H9 (cell line): ENCODE results near the gene EXOC2. TPM values are rescaled to one million over a fixed set of nuclear protein-coding genes. Genes with fewer than 3 reads are reported as not detected.

ENCODE experiments used
- DNase-seq: peaks from one replicate; pipeline ENCODE4 v3.0.0-alpha.2; 2017
- H2AFZ ChIP-seq: one replicate; pipeline ENCODE4 v1.6.1; 2013; ENCODE audit warnings: mild to moderate bottlenecking, low read length, control low read depth, moderate library complexity
- H2AK5ac ChIP-seq: 2 replicates; pipeline ENCODE4 v1.6.1; 2013; ENCODE audit warnings: low read length, control low read depth, mixed read lengths; ENCODE audit not compliant: insufficient read length
- H2BK120ac ChIP-seq: one replicate; pipeline ENCODE4 v1.6.1; 2013; ENCODE audit warnings: low read depth, mild to moderate bottlenecking, low read length, control low read depth, inconsistent platforms; ENCODE audit not compliant: poor library complexity, severe bottlenecking
- H2BK12ac ChIP-seq: 2 replicates; pipeline ENCODE4 v1.6.1; 2013; ENCODE audit warnings: low read length, control low read depth, mixed read lengths, low read depth; ENCODE audit not compliant: insufficient read length
- H2BK15ac ChIP-seq: 2 replicates; pipeline ENCODE4 v1.6.1; 2013; ENCODE audit warnings: low read depth, low read length, control low read depth
- H2BK20ac ChIP-seq: one replicate; pipeline ENCODE4 v1.6.1; 2013; ENCODE audit warnings: low read depth, mild to moderate bottlenecking, low read length, control low read depth, inconsistent platforms; ENCODE audit not compliant: poor library complexity, severe bottlenecking
- H2BK5ac ChIP-seq: 2 replicates; pipeline ENCODE4 v1.6.1; 2013; ENCODE audit warnings: low read length, control low read depth, mixed read lengths; ENCODE audit not compliant: insufficient read length
- H3K14ac ChIP-seq: 2 replicates; pipeline ENCODE4 v1.6.1; 2013; ENCODE audit warnings: low read length, control low read depth; ENCODE audit not compliant: insufficient read depth
- H3K18ac ChIP-seq: 2 replicates; pipeline ENCODE4 v1.6.1; 2013; ENCODE audit warnings: low read depth, mild to moderate bottlenecking, mixed read lengths, low read length, control low read depth; ENCODE audit not compliant: insufficient read length
- H3K23ac ChIP-seq: 2 replicates; pipeline ENCODE4 v1.6.1; 2013; ENCODE audit warnings: low read length, control low read depth, mixed read lengths, low read depth; ENCODE audit not compliant: insufficient read length
- H3K23me2 ChIP-seq: 2 replicates; pipeline ENCODE4 v1.6.1; 2013; ENCODE audit warnings: low read depth, mild to moderate bottlenecking, mixed read lengths, low read length, control low read depth; ENCODE audit not compliant: insufficient read length, poor library complexity, severe bottlenecking
- H3K27ac ChIP-seq: 2 replicates; pipeline ENCODE4 v1.5.1; 2013; ENCODE audit warnings: low read length, control low read depth, mixed read lengths, low read depth; ENCODE audit not compliant: insufficient read length
- H3K27me3 ChIP-seq: 2 replicates; pipeline ENCODE4 v1.6.1; 2013; ENCODE audit warnings: low read length, control low read depth, inconsistent platforms; ENCODE audit not compliant: insufficient read depth
- H3K4ac ChIP-seq: 2 replicates; pipeline ENCODE4 v1.6.1; 2013; ENCODE audit warnings: low read depth, mild to moderate bottlenecking, control low read depth, inconsistent platforms, low read length, moderate library complexity
- H3K4me1 ChIP-seq: 2 replicates; pipeline ENCODE4 v1.6.1; 2013; ENCODE audit warnings: low read length, control low read depth, inconsistent platforms; ENCODE audit not compliant: insufficient read depth
- H3K4me2 ChIP-seq: 2 replicates; pipeline ENCODE4 v1.6.1; 2013; ENCODE audit warnings: low read length, control low read depth, mixed read lengths; ENCODE audit not compliant: insufficient read length, insufficient read depth
- H3K56ac ChIP-seq: 2 replicates; pipeline ENCODE4 v1.6.1; 2013; ENCODE audit warnings: low read depth, mild to moderate bottlenecking, mixed read lengths, low read length, control low read depth; ENCODE audit not compliant: insufficient read length
- H3K79me1 ChIP-seq: 2 replicates; pipeline ENCODE4 v1.6.1; 2013; ENCODE audit warnings: low read depth, mild to moderate bottlenecking, moderate library complexity, low read length, control low read depth, inconsistent platforms; ENCODE audit not compliant: insufficient read depth, poor library complexity, severe bottlenecking
- H3K79me2 ChIP-seq: 2 replicates; pipeline ENCODE4 v1.6.1; 2013; ENCODE audit warnings: low read length, control low read depth, inconsistent platforms; ENCODE audit not compliant: insufficient read depth
- H3K9ac ChIP-seq: 2 replicates; pipeline ENCODE4 v1.6.1; 2013; ENCODE audit warnings: low read length, control low read depth, mixed read lengths; ENCODE audit not compliant: insufficient read length; ENCODE audit errors: extremely low read depth
- H3K9me3 ChIP-seq: one replicate; pipeline ENCODE4 v1.6.1; 2013; ENCODE audit warnings: low read depth, low read length, inconsistent platforms; ENCODE audit not compliant: control insufficient read depth
- H3T11ph ChIP-seq: one replicate; pipeline ENCODE4 v1.6.1; 2013; ENCODE audit warnings: mild to moderate bottlenecking, low read length, control low read depth, inconsistent platforms
- H4K20me1 ChIP-seq: one replicate; pipeline ENCODE4 v1.6.1; 2013; ENCODE audit not compliant: control insufficient read depth, insufficient read length, insufficient read depth
- H4K5ac ChIP-seq: 2 replicates; pipeline ENCODE4 v1.6.1; 2013; ENCODE audit warnings: low read depth, mild to moderate bottlenecking, mixed read lengths, low read length, control low read depth; ENCODE audit not compliant: insufficient read length
- H4K8ac ChIP-seq: replicated peaks from 2 replicates; pipeline ENCODE4 v1.6.1; 2013; ENCODE audit warnings: low read length, control low read depth, mixed read lengths, low read depth; ENCODE audit not compliant: insufficient read length
- H4K91ac ChIP-seq: 2 replicates; pipeline ENCODE4 v1.6.1; 2013; ENCODE audit warnings: low read depth, mild to moderate bottlenecking, moderate library complexity, mixed read lengths, low read length, control low read depth; ENCODE audit not compliant: insufficient read length
- H3K27ac Mint-ChIP-seq, 3 experiments: 2 replicates in 2 of 3; 3 replicates in 1 of 3; pipeline ENCODE4 v1.8.0; 2020 to 2021; ENCODE audit warnings: mixed read lengths in 3 of 3, mild to moderate bottlenecking in 1 of 3, moderate library complexity in 1 of 3
- H3K27me3 Mint-ChIP-seq: 2 replicates; pipeline ENCODE4 v1.8.0; 2021; ENCODE audit warnings: low read depth, mild to moderate bottlenecking, moderate library complexity, mixed read lengths
- H3K36me3 Mint-ChIP-seq, 3 experiments: 2 replicates in 2 of 3; 3 replicates in 1 of 3; pipeline ENCODE4 v1.8.0; 2020 to 2021; ENCODE audit warnings: low read depth in 3 of 3, mixed read lengths in 3 of 3; ENCODE audit not compliant: insufficient read depth in 1 of 3
- H3K4me1 Mint-ChIP-seq, 2 experiments: 2 replicates each; pipeline ENCODE4 v1.8.0; 2020; ENCODE audit warnings: mixed read lengths in 2 of 2
- H3K4me3 Mint-ChIP-seq, 2 experiments: 2 replicates in 1 of 2; 3 replicates in 1 of 2; pipeline ENCODE4 v1.8.0; 2020 to 2021; ENCODE audit warnings: mild to moderate bottlenecking in 2 of 2, mixed read lengths in 2 of 2, moderate library complexity in 1 of 2
- H3K9me3 Mint-ChIP-seq, 2 experiments: 2 replicates in 1 of 2; 3 replicates in 1 of 2; pipeline ENCODE4 v1.8.0; 2020; ENCODE audit warnings: mild to moderate bottlenecking in 2 of 2, mixed read lengths in 2 of 2, moderate library complexity in 1 of 2
- WGBS: extraction: QIAGEN DNeasy Blood & Tissue Kit; methylation state at CpG from one replicate; pipeline ENCODE4 v1.1.7; 2013; ENCODE audit warnings: missing lambda C conversion rate, low lambda C conversion rate, mixed read lengths; ENCODE audit not compliant: insufficient read length; ENCODE audit errors: extremely low coverage; 5-methylcytosine and 5-hydroxymethylcytosine counted together
- total RNA-seq: library from RNA; stranded (reverse); gene quantifications from 2 replicates; pipeline ENCODE4 v1.2.1, GENCODE V29; 2021
- TF ChIP-seq, protein P1 (sequence below): fragments of 200-600 bp; sonication (generic); conservative IDR thresholded peaks from 3 replicates; pipeline ENCODE4 v1.8.0; 2021; ENCODE audit warnings: antibody characterized with exemption, mild to moderate bottlenecking

EXOC2 gene
- total RNA-seq, 1 experiment from 2014 or later, result 29.9 TPM

- no peaks in the 10 kb centered on the region for H3K4me1 ChIP-seq
- no peak overlapping the region for H2AK5ac ChIP-seq
- H4K8ac ChIP-seq, result no peak overlapping the region
- Mint-ChIP-seq H3K4me3 (no peak overlapping the region), H3K36me3 (peaks cover 3 to 22% (median 11%) of the 10 kb centered on the region in 3 experiments; a peak in 6 of 7 replicates), H3K9me3 (peaks cover 15 to 23% of the 10 kb centered on the region in 2 experiments), H3K27ac (no peak overlapping the region), H3K27me3 (no peaks in the 10 kb centered on the region), H3K4me1 (no peaks in the 10 kb centered on the region)
- no peak overlapping the region for H3K4me2 ChIP-seq
- no peaks in the 10 kb centered on the region for H3K27me3 ChIP-seq
- H2BK15ac ChIP-seq, result no peak overlapping the region
- H4K91ac ChIP-seq, result no peak overlapping the region
- H3K56ac ChIP-seq, result no peak overlapping the region
- H3K4ac ChIP-seq, result no peak overlapping the region
- no peak overlapping the region for H3K9ac ChIP-seq
- peaks cover 6% of the 10 kb centered on the region for H3K9me3 ChIP-seq
- no peak overlapping the region for H4K5ac ChIP-seq
- TF ChIP-seq, protein P1, sequence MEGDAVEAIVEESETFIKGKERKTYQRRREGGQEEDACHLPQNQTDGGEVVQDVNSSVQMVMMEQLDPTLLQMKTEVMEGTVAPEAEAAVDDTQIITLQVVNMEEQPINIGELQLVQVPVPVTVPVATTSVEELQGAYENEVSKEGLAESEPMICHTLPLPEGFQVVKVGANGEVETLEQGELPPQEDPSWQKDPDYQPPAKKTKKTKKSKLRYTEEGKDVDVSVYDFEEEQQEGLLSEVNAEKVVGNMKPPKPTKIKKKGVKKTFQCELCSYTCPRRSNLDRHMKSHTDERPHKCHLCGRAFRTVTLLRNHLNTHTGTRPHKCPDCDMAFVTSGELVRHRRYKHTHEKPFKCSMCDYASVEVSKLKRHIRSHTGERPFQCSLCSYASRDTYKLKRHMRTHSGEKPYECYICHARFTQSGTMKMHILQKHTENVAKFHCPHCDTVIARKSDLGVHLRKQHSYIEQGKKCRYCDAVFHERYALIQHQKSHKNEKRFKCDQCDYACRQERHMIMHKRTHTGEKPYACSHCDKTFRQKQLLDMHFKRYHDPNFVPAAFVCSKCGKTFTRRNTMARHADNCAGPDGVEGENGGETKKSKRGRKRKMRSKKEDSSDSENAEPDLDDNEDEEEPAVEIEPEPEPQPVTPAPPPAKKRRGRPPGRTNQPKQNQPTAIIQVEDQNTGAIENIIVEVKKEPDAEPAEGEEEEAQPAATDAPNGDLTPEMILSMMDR, result no peak
- H2BK5ac ChIP-seq, result no peak overlapping the region
- no peak overlapping the region for H3K14ac ChIP-seq
- no peak overlapping the region for H2BK120ac ChIP-seq
- no peak overlapping the region for H3K27ac ChIP-seq
- H3K18ac ChIP-seq, result no peak overlapping the region
- no peaks in the 10 kb centered on the region for H3K23me2 ChIP-seq
- WGBS, result no CpG with 5 or more reads among the region's 62 CpGs
- H4K20me1 ChIP-seq, result no peaks in the 10 kb centered on the region
- no peak overlapping the region for H2BK20ac ChIP-seq
- no peaks in the 10 kb centered on the region for H3K79me1 ChIP-seq
- H3T11ph ChIP-seq, result no peak overlapping the region
- H2BK12ac ChIP-seq, result no peak overlapping the region
- H3K79me2 ChIP-seq, result no peaks in the 10 kb centered on the region
- H3K23ac ChIP-seq, result no peak overlapping the region
- DNase-seq, result peak; percentile 18
- H2AFZ ChIP-seq, result no peak overlapping the region
These were observed 243.2 kb downstream of the EXOC2 start for GRCh38 chr6:449486-450419.
